Measurements from ENCODE around the gene ATP9B. TPM values are rescaled to one million over a fixed set of nuclear protein-coding genes. Genes with fewer than 3 reads are reported as not detected.

Gene ATP9B
- total RNA-seq, 1 experiment from 2014 or later = 17.9 TPM

GRCh38 chr18:79372461-79372860, 303.3 kb downstream of the ATP9B start:
- ChIA-PET POLR2A (ENCODE audit: low non-redundant PET) (no interaction called here), CTCF (no interaction called here)
- Histone ChIP-seq H3K4me3 (ENCODE audit: low read depth, low read length, poor library complexity, severe bottlenecking) (no peak overlapping the region), H3K4me1 (ENCODE audit: insufficient read depth, low read length, poor library complexity, severe bottlenecking) (no peaks in the 10 kb centered on the region), H3K9me3 (ENCODE audit: low read depth, low read length, poor library complexity, severe bottlenecking) (no peaks in the 10 kb centered on the region), H3K36me3 (ENCODE audit: insufficient read depth, low read length, poor library complexity, severe bottlenecking) (no peaks in the 10 kb centered on the region), H3K27ac (ENCODE audit: low read depth, low read length, poor library complexity, severe bottlenecking) (no peak overlapping the region), H3K27me3 (replicated peaks; ENCODE audit: insufficient read depth, low read depth, low read length, poor library complexity) (no peaks in the 10 kb centered on the region)
- no peak for TF ChIP-seq CTCF (conservative IDR thresholded peaks at IDR 0.05; ENCODE audit: low read depth, low read length)
- no peak for TF ChIP-seq EZH2 (IDR thresholded peaks at IDR 0.05; ENCODE audit: borderline replicate concordance, low read depth, low read length, poor library complexity, severe bottlenecking)
- DNase-seq (ENCODE audit: low spot score) = no peak
- intact Hi-C loops (cut with micrococcal nuclease; ENCODE audit: unreplicated experiment) = no loop called here
- no TSS peak for BruUV-seq (replicated peaks)

GRCh38 chr18:79372991-79373390, 303.8 kb downstream of the ATP9B start:
- ChIA-PET POLR2A (ENCODE audit: low non-redundant PET) (no interaction called here), CTCF (no interaction called here)
- no peaks in the 10 kb centered on the region for H3K9me3 ChIP-seq (ENCODE audit: low read depth, low read length, poor library complexity, severe bottlenecking)
- no peak overlapping the region for H3K27ac ChIP-seq (ENCODE audit: low read depth, low read length, poor library complexity, severe bottlenecking)
- intact Hi-C loops (cut with micrococcal nuclease; ENCODE audit: unreplicated experiment) = no loop called here
- no peaks in the 10 kb centered on the region for H3K4me1 ChIP-seq (ENCODE audit: insufficient read depth, low read length, poor library complexity, severe bottlenecking)
- H3K27me3 ChIP-seq (replicated peaks; ENCODE audit: insufficient read depth, low read depth, low read length, poor library complexity) = no peaks in the 10 kb centered on the region
- H3K4me3 ChIP-seq (ENCODE audit: low read depth, low read length, poor library complexity, severe bottlenecking) = no peak overlapping the region
- BruUV-seq (replicated peaks) = no TSS peak
- no peak for TF ChIP-seq EZH2 (IDR thresholded peaks at IDR 0.05; ENCODE audit: borderline replicate concordance, low read depth, low read length, poor library complexity, severe bottlenecking)
- no peak for TF ChIP-seq CTCF (conservative IDR thresholded peaks at IDR 0.05; ENCODE audit: low read depth, low read length)
- no peaks in the 10 kb centered on the region for H3K36me3 ChIP-seq (ENCODE audit: insufficient read depth, low read length, poor library complexity, severe bottlenecking)
- no peak for DNase-seq (ENCODE audit: low spot score)

GRCh38 chr18:79373736-79374135, 304.5 kb downstream of the ATP9B start:
- H3K27me3 ChIP-seq (replicated peaks; ENCODE audit: insufficient read depth, low read depth, low read length, poor library complexity) = no peaks in the 10 kb centered on the region
- no peak for DNase-seq (ENCODE audit: low spot score)
- no peak overlapping the region for H3K4me3 ChIP-seq (ENCODE audit: low read depth, low read length, poor library complexity, severe bottlenecking)
- no peak for TF ChIP-seq EZH2 (IDR thresholded peaks at IDR 0.05; ENCODE audit: borderline replicate concordance, low read depth, low read length, poor library complexity, severe bottlenecking)
- no peak for TF ChIP-seq CTCF (conservative IDR thresholded peaks at IDR 0.05; ENCODE audit: low read depth, low read length)
- no peaks in the 10 kb centered on the region for H3K9me3 ChIP-seq (ENCODE audit: low read depth, low read length, poor library complexity, severe bottlenecking)
- no TSS peak for BruUV-seq (replicated peaks)
- no peaks in the 10 kb centered on the region for H3K36me3 ChIP-seq (ENCODE audit: insufficient read depth, low read length, poor library complexity, severe bottlenecking)
- intact Hi-C loops (cut with micrococcal nuclease; ENCODE audit: unreplicated experiment) = no loop called here
- ChIA-PET POLR2A (ENCODE audit: low non-redundant PET) (no interaction called here), CTCF (no interaction called here)
- no peaks in the 10 kb centered on the region for H3K4me1 ChIP-seq (ENCODE audit: insufficient read depth, low read length, poor library complexity, severe bottlenecking)
- H3K27ac ChIP-seq (ENCODE audit: low read depth, low read length, poor library complexity, severe bottlenecking) = no peak overlapping the region

Data from A673 (cell line).